Heart left ventricle (tissue), 13 donors: ENCODE measurements around the gene STS.

ENCODE experiments used
- POLR2A ChIP-seq, 2 donors: fragments of 450-650 bp; IDR thresholded peaks; one replicate each; pipeline ENCODE4 v1.6.1; 2017; ENCODE audit warnings: antibody characterized with exemption in 2 of 2, mild to moderate bottlenecking in 2 of 2, moderate library complexity in 2 of 2
- TF ChIP-seq, protein P1 (sequence below), 12 donors: fragments of 200-600 bp; sonication (generic) in 4 of 12; IDR thresholded peaks; one replicate each; pipeline versions ENCODE4 v1.5.0 to v1.8.0; 2018 to 2022; ENCODE audit warnings: antibody characterized with exemption in 12 of 12, mild to moderate bottlenecking in 5 of 12
- donor health status: ischemic (EF 13 %, LVEDD 7.1; RV severe dilation, severe dysfunction).
- donor health status: DM: no; HTN: yes; CAD: no.
- donor health status: DM: no; HTN: no; CAD: no.
- donor health status: ischemic (EF 25% LVEDD 6.9; RV normal size, moderate dysfunction).
- donor health status: ischemic (EF 25% LVEDD 5.7; RV mildly dilated, moderate dysfunction).
- donor health status: ischemic (EF 35%, LVEDD 5.7; RV mildly dilated, moderate dysfunction).
- donor health status: nonischemic (EF 11% LVEDD 7.7; RV severe dilation, severe dysfunction).
- donor health status: DM: yes; HTN: yes; CAD: no.
- donor health status: PGD.
- donor health status: ischemic (EF 29% LVEDD 5.4; RV normal size, mild dysfunction).
- donor health status: nonischemic (EF 23%, LVEDD 6.1; RV moderate dilation, normal function).

DNA sequence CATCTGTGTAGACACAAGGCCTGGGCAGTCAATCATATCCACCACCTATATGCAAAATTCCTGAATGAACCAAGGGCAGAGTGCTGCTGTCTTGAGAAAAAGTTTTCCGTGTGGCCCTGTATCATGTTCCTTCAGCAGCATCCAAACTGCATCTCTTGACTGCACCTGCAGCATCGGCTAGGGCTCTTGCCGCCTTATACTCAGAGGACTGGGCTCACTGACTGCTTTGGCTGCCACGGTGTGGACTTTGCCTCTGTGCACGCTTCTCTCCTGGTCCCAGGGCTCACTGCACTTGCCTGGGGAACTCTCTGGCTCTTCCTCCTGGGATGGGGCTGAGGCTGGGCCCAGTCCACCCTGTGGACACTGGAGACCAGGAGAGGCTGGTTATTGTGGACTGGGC is 39.5 kb upstream of the STS start:
- TF ChIP-seq, protein P1, sequence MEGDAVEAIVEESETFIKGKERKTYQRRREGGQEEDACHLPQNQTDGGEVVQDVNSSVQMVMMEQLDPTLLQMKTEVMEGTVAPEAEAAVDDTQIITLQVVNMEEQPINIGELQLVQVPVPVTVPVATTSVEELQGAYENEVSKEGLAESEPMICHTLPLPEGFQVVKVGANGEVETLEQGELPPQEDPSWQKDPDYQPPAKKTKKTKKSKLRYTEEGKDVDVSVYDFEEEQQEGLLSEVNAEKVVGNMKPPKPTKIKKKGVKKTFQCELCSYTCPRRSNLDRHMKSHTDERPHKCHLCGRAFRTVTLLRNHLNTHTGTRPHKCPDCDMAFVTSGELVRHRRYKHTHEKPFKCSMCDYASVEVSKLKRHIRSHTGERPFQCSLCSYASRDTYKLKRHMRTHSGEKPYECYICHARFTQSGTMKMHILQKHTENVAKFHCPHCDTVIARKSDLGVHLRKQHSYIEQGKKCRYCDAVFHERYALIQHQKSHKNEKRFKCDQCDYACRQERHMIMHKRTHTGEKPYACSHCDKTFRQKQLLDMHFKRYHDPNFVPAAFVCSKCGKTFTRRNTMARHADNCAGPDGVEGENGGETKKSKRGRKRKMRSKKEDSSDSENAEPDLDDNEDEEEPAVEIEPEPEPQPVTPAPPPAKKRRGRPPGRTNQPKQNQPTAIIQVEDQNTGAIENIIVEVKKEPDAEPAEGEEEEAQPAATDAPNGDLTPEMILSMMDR (IDR thresholded peaks at IDR 0.05) = no peak
- no peak for TF ChIP-seq POLR2A (IDR thresholded peaks at IDR 0.05)
